Muscle of leg (tissue), 11 donors: ENCODE data around the gene FOXO6. TPM values are rescaled to one million over a fixed set of nuclear protein-coding genes. Genes with fewer than 3 reads are reported as not detected.

Source experiments
- DNase-seq: peaks from one replicate; pipeline ENCODE4 v3.0.0; 2013
- H3K27ac ChIP-seq: one replicate; pipeline ENCODE4 v1.5.1; 2013; ENCODE audit warnings: mild to moderate bottlenecking, low read length, control low read depth
- H3K27me3 ChIP-seq: one replicate; pipeline ENCODE4 v1.6.1; 2013; ENCODE audit warnings: low read length; ENCODE audit not compliant: control insufficient read depth, insufficient read depth
- H3K36me3 ChIP-seq: one replicate; pipeline ENCODE4 v1.6.1; 2013; ENCODE audit warnings: low read length; ENCODE audit not compliant: control insufficient read depth, insufficient read depth
- H3K4me1 ChIP-seq: one replicate; pipeline ENCODE4 v1.6.1; 2013; ENCODE audit warnings: low read length; ENCODE audit not compliant: control insufficient read depth, insufficient read depth
- H3K4me3 ChIP-seq: one replicate; pipeline ENCODE4 v1.5.1; 2013; ENCODE audit warnings: low read length, control low read depth
- H3K9me3 ChIP-seq: replicated peaks from 2 replicates; pipeline ENCODE4 v1.6.1; 2013; ENCODE audit warnings: low read depth, low read length; ENCODE audit not compliant: control insufficient read depth
- WGBS: methylation state at CpG from one replicate; pipeline ENCODE4 v1.1.5; 2013; ENCODE audit warnings: missing lambda C conversion rate; ENCODE audit not compliant: insufficient coverage; 5-methylcytosine and 5-hydroxymethylcytosine counted together
- polyA plus RNA-seq, 8 donors: library from polyadenylated mRNA; unstranded; fragments of 120-200 nt; gene quantifications; one replicate each; pipeline versions ENCODE4 v1.2.1 to v1.2.3, GENCODE V29; 2013; ENCODE audit warnings: inconsistent platforms in 1 of 8, low replicate concordance in 1 of 8; ENCODE audit not compliant: insufficient read length in 8 of 8, insufficient read depth in 1 of 8
- total RNA-seq: library from RNA; stranded (reverse); fragments of 120-200 nt; gene quantifications from one replicate; pipeline ENCODE4 v1.2.4, GENCODE V29; 2013

The FOXO6 gene
- total and polyA plus RNA-seq, 9 donors: 3.5 to 16.2 (median 10.0) TPM

DNA sequence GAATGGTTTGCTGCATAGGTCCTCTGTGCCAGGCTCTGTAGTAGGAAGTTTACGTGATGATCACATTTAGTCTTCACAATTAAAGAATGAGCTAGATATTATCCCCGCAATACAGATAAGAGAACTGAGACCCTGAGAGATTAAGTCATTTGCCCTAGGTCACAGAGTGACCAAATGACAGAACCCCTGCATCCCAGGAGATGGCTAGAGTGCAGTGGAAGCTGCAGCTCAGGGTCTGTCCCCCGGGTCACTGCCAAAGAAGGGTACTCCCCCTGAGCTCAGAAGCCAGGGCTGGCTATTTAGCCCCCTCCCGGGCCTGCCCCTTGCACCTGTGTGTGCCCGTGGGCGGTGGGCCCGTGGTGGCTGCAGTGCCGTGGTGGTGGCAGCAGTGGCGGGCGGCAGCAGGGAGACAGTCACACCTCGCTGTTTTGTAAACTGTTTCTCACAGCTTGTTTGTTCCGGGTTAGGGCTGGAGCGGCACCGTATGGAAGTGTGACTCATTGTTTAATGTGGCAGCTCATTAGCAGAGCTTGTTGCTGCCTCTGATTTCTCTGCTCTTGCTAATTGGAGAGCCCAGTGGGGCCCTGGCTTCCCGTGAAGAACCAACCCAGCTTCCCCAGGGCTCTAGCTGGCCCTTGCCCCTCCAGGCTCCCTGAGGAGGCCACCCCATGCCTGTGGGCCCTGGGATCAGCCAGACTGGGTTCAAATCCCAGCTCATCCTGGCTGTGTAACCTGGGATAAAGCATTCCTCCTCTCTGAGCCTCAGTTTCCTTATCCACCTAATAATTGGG is 19.3 kb upstream of the FOXO6 start:
- DNase-seq: peak; percentile 0
- Histone ChIP-seq H3K27ac (no peak overlapping the region), H3K4me1 (peaks cover 11% of the 10 kb centered on the region), H3K9me3 (peaks cover 2% of the 10 kb centered on the region), H3K27me3 (no peaks in the 10 kb centered on the region), H3K4me3 (no peak overlapping the region), H3K36me3 (no peaks in the 10 kb centered on the region)
- 38% methylated on average over 13 of the region's 15 CpGs for WGBS

DNA sequence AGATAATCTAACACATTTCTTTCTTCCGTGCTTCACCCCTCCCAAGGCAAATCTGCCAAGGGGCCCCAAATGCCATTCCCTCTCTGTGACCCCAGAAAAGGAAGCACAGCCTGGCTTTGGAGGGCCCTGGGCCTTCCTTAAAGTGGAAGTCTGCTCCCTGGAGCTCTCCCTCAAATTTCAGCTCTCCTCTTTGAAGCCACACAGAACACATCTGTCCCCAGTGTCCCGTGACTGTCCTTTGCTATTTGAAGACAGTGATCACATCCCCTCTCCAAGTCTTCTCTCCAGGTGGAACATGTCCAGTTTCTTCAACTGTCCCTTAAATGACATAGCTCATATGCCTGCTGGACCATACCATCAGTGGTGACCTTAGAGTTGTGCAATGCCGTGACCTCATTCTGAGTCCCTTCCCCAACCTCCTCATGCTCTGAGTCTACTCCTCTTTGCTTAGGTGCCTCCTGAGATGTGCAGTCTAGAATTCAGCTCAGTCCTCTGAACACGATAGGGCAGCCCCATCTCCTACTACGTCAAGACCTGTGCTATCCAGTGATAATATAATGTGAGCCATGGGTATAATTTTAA is 18.4 kb upstream of the FOXO6 start:
- H3K4me1 ChIP-seq: peaks cover 11% of the 10 kb centered on the region
- no peak overlapping the region for H3K4me3 ChIP-seq
- no peak overlapping the region for H3K27ac ChIP-seq
- H3K9me3 ChIP-seq: peaks cover 2% of the 10 kb centered on the region
- DNase-seq: no peak
- 87% methylated on average over 3 of the region's 5 CpGs for WGBS
- H3K36me3 ChIP-seq: no peaks in the 10 kb centered on the region
- H3K27me3 ChIP-seq: no peaks in the 10 kb centered on the region

DNA sequence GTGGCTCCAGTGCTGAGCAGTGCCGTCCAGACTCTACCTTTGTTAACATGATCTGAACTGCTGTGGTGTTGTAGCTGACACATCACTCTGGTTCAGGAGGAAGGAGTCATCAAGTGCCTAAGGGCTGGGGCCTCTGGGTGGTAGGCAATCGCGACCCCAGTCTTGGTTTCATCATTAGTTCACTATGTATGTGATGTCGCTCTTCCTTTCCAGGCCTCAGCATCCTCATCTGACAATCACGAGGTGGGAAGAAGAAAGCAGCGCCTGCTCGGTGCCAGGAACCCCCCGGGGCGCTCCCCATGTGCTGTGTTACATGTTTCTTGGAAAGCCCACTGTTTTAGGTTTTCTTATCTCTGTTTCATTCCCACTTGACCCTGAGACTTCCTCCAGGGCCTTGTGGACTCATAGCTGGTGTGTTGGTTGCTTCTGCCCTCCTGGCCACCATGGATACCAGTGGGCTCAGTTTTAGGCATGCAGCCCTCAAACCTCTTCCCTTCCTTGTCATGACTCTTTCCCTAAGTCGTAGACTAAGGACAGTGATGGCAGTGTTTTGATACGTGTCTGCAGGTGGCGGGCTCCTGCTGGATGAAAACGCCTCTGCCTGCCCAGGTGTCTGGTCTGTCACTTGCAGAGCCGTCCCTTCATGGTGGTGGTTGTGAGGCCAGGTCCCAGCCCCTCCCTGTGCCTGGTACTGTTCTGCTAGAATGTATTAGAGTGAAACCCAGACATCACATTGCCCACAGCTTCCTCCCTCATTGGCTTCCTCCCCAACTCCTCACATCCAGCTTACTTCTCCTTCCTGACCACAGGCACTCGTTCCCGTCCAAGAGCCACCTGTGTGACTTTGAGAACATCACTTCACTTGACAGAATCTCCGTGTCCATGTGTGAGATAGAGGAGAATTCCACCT is 17.2 kb upstream of the FOXO6 start:
- H3K36me3 ChIP-seq: no peaks in the 10 kb centered on the region
- no peak overlapping the region for H3K27ac ChIP-seq

DNA sequence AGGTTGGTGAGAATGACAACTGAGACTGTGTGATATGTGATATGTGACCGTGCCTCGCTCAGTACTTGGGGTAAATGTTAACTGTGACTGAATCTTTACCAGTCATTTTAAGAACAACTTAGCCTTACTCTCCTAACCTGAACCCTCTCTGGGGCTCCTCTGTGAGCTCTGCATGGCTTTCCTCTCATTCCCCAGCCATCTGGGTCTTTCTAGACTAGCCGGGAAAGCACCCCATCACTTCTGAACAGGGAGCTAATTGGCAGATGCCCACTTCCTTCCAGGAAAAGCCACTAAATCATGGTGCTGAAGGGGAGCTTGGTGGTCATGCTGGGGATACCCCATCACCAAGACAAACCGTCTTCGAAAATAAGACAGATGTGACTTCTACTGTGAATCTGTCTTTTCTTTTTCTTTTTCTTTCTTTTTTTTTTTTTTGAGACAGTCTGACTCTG is 16.5 kb upstream of the FOXO6 start:
- H3K9me3 ChIP-seq: no peaks in the 10 kb centered on the region
- WGBS: 62% methylated on average over 2 of the region's 5 CpGs
- H3K4me1 ChIP-seq: peaks cover 11% of the 10 kb centered on the region
- no peaks in the 10 kb centered on the region for H3K36me3 ChIP-seq
- no peaks in the 10 kb centered on the region for H3K27me3 ChIP-seq
- DNase-seq: no peak
- no peak overlapping the region for H3K4me3 ChIP-seq
- no peak overlapping the region for H3K27ac ChIP-seq

More for the DNA sequence above, 17.2 kb upstream of the FOXO6 start:
- H3K4me3 ChIP-seq: no peak overlapping the region
- WGBS: 73% methylated on average over 6 of the region's 17 CpGs
- no peaks in the 10 kb centered on the region for H3K27me3 ChIP-seq
- DNase-seq: no peak
- peaks cover 11% of the 10 kb centered on the region for H3K4me1 ChIP-seq
- no peaks in the 10 kb centered on the region for H3K9me3 ChIP-seq

DNA sequence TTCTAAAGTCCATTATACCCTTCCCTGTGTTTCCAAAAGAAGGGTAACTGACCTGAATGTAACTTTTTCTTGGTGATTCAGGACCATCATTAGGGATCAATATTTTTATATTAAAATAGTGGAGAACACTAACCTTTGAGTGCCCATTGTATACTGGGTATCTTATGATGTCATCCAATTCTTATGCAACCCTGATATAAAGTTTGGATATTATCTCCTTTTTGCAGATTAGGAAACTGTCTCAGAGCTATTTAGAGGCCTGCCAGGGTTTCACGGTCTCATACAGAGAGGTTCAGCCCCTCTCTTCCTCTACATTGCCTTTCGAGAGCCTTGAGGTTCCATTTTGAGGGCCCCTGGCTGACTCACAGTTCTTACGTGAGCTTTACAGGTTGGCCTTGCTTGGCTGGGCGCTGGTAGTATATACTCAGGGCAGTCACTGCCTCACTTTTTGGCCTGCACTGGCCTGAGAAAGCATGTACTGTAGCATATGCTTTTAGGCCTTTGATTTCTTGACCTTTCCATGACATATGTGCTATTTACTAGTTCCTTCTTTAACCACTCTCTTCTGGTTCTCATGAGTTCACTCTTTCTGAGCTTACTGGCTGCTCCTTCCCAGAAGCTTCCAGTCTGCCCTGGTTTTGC is 15.7 kb upstream of the FOXO6 start:
- Histone ChIP-seq H3K4me1 (peaks cover 11% of the 10 kb centered on the region), H3K36me3 (no peaks in the 10 kb centered on the region), H3K9me3 (no peaks in the 10 kb centered on the region), H3K4me3 (no peak overlapping the region), H3K27me3 (no peaks in the 10 kb centered on the region), H3K27ac (no peak overlapping the region)
- 88% methylated on average over 3 of the region's 4 CpGs for WGBS
- no peak for DNase-seq

DNA sequence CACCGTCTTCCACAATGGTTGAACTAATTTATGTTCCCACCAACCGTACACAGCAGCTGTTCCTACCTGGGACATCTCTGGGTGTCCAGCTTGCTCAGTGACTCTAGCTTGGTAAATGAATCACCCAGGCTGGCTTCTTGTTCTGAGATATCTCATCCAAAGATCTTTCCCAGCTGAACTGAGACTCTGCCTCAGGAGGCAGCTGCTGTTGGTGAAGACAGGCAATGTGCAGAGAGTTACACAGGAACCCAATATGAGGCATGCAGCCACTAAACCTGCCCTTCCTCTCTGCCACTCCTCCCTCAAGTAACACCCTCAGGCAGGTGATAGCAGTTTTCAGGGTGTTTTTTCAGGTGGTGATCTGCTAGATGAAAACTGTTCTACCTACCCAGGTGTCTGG is 14.0 kb upstream of the FOXO6 start:
- H3K9me3 ChIP-seq: no peaks in the 10 kb centered on the region
- WGBS: 94% methylated on average over 2 of the region's 2 CpGs
- no peak overlapping the region for H3K4me3 ChIP-seq
- H3K36me3 ChIP-seq: no peaks in the 10 kb centered on the region
- DNase-seq: no peak
- no peak overlapping the region for H3K27ac ChIP-seq
- H3K4me1 ChIP-seq: peaks cover 6% of the 10 kb centered on the region
- no peaks in the 10 kb centered on the region for H3K27me3 ChIP-seq

DNA sequence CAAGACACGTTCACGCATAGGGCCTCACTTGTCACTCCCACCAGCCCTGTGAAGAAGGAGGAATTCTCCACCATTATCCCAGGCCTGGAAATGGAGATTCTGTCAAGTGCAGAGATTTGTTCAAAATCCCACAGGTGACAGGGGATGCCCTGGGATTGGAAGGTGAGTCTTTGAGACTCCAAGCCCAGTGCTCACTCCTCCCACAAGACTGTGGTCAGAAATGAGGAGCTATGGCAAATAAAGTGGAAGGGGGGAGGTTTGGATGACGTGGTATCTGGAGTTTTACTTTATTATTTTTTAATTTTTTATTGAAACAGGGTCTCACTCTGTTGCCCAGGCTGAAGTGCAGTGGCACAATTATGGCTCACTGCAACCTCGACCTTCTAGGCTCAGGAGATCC is 12.8 kb upstream of the FOXO6 start:
- Histone ChIP-seq H3K36me3 (no peaks in the 10 kb centered on the region), H3K27me3 (no peaks in the 10 kb centered on the region), H3K4me3 (no peak overlapping the region), H3K4me1 (no peaks in the 10 kb centered on the region), H3K27ac (no peak overlapping the region), H3K9me3 (no peaks in the 10 kb centered on the region)
- 90% methylated on average over 1 of the region's 4 CpGs for whole genome bisulfite sequencing
- DNase-seq: no peak

GRCh38 chr1:41349361-41350054 is 11.7 kb upstream of the FOXO6 start:
- 64% methylated on average over 7 of the region's 8 CpGs for WGBS

GRCh38 chr1:41350055-41350378 is 11.2 kb upstream of the FOXO6 start:
- WGBS: 80% methylated on average over 2 of the region's 2 CpGs
- Histone ChIP-seq H3K4me3 (no peak overlapping the region), H3K27ac (no peak overlapping the region), H3K9me3 (no peaks in the 10 kb centered on the region), H3K27me3 (no peaks in the 10 kb centered on the region), H3K4me1 (no peaks in the 10 kb centered on the region), H3K36me3 (no peaks in the 10 kb centered on the region)
- DNase-seq: no peak

More at GRCh38 chr1:41349361-41350054, 11.7 kb upstream of the FOXO6 start:
- no peaks in the 10 kb centered on the region for H3K27me3 ChIP-seq
- H3K27ac ChIP-seq: no peak overlapping the region
- H3K9me3 ChIP-seq: no peaks in the 10 kb centered on the region
- H3K4me1 ChIP-seq: no peaks in the 10 kb centered on the region
- no peak for DNase-seq
- no peak overlapping the region for H3K4me3 ChIP-seq
- H3K36me3 ChIP-seq: no peaks in the 10 kb centered on the region
